GM21390 (cell line): ENCODE measurements around the gene NUP107.
"Not testable (repeated sequence)": the region's sequence is repeated elsewhere in the genome, so short reads cannot be mapped to it uniquely, and the experiment has no call there.

Experiments used
- ATAC-seq: cut with Tn5 transposase; IDR thresholded peaks from one replicate; pipeline ENCODE4 v1.9.1; 2021; ENCODE audit not compliant: unreplicated experiment

Gene NUP107

GRCh38 chr12:68686595-68687521 is at the start of gene NUP107:
Gene NUP107, plus strand, starts transcription at chr12:68686978. Its CDS starts 88 bp downstream, at chr12:68687066.
- peak; percentile 98 for ATAC-seq

GRCh38 chr12:68637439-68637838 is 49.3 kb upstream of the NUP107 start:
- not testable (repeated sequence) for ATAC-seq

DNA sequence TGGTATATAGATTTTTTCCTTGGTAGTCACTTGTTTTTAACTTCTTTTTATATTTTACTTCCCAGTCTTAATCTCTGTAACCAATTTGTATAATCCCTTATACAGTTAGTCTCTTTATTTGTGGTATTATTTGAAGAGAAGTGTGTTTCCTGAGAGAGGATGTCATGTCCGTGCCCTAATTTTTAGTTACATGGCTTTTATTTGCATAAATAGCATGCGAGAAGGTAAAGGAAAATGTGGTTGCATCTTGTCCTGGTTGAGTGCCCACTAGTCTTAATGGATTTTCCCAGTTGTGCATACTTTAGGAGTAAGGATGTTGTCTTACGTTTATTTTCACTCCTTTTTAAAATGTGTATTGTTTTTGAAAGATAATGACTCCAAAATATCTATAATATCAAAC is 48.6 kb upstream of the NUP107 start:
- ATAC-seq = no peak

GRCh38 chr12:68638721-68639395 is 47.9 kb upstream of the NUP107 start:
- ATAC-seq = no peak

DNA sequence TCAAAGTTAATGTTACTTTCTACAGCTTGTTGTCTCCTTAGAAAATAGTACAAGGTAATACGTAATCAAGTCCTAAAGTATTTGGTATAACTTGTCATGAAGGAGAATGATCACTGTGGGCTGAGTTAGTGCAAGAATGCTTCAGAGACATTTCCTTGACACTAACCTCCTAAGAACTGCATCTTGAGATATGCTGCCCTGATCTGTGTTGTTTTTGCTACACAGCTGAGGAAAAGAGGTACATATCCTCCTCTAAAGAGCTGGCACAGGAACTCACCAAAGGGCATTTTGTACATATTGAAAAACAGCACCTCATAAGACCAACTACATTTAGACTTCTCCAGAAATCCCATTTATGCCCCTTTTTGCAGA is 47.4 kb upstream of the NUP107 start:
- no peak for ATAC-seq

DNA sequence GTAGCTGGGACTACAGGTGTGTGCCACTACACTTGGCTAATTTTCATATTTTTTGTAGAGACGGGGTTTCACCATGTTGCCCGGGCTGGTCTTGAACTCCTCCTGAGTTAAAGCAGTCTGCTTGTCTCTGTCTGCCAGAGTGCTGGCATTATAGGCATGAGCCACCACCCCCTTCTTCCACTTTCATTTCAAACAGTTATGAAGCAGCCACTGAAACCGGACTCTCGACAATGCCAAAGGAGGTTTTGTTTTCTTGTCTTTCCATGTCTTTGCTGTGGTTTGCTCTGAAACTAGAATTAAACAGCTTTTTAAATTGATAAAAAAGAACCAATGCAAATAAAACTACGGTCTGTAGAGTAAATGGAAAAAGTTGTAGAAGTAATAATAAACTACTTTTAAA is 45.6 kb upstream of the NUP107 start:
- peak; percentile 89 for ATAC-seq

GRCh38 chr12:68646484-68646883 is 40.3 kb upstream of the NUP107 start:
- ATAC-seq = no peak

DNA sequence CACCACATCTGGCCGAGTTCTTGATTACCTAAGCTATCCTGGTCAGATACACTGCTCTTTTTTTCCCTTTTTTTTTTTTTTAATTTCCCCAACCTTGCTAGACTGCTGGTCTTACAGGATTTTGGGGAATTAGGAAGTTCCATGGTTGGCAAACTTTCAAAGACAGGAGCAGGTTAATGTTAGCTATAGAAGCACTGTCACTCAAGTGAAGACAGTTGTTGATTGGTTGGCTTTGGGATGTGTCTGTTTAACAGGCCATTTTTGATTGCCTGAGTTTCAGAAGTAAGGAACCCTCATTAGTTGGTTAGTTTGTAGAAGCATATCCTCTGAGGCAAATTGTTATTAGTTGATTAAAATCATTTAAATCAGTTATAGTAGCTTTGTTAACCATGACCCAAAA is 39.3 kb upstream of the NUP107 start:
- no peak for ATAC-seq

GRCh38 chr12:68648179-68648578 is 38.6 kb upstream of the NUP107 start:
- no peak for ATAC-seq

GRCh38 chr12:68665016-68665569 is 21.7 kb upstream of the NUP107 start:
- no peak for ATAC-seq

GRCh38 chr12:68667291-68667690 is 19.5 kb upstream of the NUP107 start:
- no peak for ATAC-seq

DNA sequence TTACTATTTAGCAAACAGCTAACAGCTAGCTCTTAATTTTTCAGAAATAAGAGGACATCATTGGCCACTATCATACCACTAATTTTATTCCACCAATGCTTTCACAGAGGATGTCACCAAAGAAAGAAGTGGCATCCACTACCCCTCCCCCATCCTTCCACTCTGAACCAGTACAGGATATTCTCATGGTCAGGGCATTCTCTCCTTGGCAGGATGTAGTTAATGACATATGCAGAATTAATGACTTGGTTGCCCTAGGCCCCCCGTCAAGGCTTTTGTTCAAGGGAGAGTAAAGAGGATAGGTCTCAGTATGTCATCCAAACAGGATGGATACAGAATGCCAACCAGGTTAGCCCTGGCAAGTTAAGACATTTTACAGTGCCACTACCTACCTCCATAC is 18.9 kb upstream of the NUP107 start:
- no peak for ATAC-seq

DNA sequence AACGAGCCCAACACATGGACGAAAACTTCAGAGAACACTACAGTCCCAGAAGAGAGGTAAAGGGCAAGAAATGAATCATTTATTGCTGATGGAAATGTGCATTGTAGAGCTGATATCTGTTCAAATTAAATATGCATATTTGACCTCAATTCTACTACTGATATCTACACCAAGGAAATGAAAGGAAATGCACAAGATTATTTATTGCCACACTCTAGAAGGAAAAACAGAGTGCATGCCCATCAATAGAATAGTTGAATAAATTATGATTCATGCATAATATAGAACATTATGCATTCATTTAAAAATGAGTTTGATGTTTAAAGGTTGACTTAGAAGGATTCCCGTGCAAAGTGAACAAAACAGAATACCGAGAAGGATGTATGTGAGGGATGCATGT is 15.6 kb upstream of the NUP107 start:
- no peak for ATAC-seq

- no peak for ATAC-seq
Measured at GRCh38 chr12:68673788-68674187, 13.0 kb upstream of the NUP107 start.

DNA sequence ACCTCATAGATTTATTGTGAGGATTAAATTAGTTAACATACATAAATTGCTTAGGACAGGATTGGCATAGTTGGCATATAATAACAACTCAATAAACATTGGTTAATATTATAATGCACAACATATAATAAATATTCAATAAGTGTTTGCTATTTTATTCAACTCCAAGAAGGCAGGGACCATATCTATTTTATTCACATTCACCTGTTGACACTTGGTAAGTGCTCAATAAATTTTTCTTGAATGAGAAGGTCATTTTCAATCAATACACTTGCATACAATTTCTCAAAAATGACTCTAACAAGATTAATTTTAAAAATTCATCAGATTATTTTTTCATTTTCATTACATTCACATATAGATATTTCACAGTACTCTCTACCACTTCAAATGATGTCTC is 12.4 kb upstream of the NUP107 start:
- ATAC-seq = no peak

- no peak for ATAC-seq
Measured at GRCh38 chr12:68675101-68675842, 11.5 kb upstream of the NUP107 start.

DNA sequence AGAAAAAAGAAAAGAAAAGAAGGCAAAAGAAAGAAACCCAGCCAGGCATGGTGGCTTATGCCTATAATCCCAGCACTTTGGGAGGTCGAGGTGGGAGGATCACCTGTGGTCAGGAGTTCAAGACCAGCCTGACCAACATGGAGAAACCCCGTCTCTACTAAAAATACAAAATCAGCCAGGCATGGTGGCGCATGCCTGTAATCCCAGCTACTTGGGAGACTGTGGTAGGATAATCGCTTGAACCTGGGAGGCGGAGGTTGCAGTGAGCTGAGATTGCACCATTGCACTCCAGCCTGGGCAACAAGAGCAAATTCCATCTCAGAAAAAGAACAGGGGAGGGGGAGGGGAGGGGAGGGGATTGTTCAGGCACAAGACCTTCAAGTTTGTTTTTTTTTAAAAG is 9.9 kb upstream of the NUP107 start:
- not testable (repeated sequence) for ATAC-seq

DNA sequence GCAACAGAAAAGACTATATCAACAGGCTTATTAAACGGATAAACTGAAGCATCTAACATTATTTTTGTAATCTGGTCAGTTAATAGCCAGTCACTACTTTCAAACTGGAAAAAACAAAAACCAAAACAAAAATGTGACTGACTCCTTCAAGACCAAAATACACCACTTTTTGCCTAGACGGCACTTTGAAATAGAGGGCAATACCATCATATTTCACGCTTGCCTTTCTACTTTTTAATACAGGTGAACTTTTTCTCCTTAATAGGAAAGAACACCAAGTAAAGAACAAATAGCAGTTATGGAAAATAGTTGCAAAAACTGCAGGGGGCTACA is 550 bp upstream of the NUP107 start:
- ATAC-seq = no peak

GRCh38 chr12:68695454-68695853 is 8.7 kb downstream of the NUP107 start:
- no peak for ATAC-seq

- ATAC-seq = no peak
Measured at GRCh38 chr12:68699486-68699885, 12.7 kb downstream of the NUP107 start.

DNA sequence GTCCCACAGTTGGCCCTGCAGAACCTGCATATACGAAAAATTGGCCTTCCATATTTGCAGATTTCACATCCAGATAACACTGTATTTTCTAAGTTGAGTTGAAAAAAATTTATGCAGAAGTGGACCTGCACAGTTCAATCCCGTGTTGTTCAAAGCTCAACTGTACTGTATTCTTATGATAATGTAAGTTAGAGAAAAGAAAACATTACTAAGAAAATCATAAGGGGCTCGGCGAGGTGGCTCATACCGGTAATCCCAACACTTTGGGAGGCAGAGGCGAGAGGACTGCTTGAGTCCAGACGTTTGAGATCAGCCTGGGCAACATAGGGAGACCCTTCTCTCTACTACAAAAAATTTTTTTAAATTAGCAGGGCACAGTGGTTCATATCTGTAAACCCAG is 41.0 kb downstream of the NUP107 start:
- ATAC-seq = no peak
